Measurements from ENCODE around the gene RBFA. TPM values are rescaled to one million over a fixed set of nuclear protein-coding genes. Genes with fewer than 3 reads are reported as not detected.

The RBFA gene
- total RNA-seq, 2 experiments from 2014 or later = 25.9 to 28.1 TPM

DNA sequence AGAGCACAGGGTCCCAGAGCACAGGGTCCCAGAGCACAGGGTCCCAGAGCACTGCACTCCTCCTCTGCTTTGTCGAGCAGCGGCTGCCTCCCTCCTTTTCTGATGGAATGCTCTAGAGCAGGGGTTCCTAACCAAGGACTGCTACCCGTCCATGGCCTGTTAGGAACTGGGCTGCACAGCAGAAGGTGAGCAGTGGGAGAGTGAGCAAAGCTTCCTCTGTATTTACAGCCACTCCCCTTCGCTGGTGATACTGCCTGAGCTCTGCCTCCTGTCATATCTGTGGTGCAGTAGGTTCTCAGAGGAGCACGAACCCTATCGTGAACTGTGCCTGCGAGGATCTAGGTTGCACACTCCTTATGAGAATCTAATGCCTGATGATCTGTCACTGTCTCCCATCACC, 41.7 kb downstream of the RBFA start:
- no peaks in the 10 kb centered on the region for H3K9me2 ChIP-seq (ENCODE audit: insufficient read depth, low read length)
- no peaks in the 10 kb centered on the region for H3K4me1 ChIP-seq (ENCODE audit: insufficient read depth, low read length, poor library complexity, severe bottlenecking)
- no peak overlapping the region for H2AFZ ChIP-seq (ENCODE audit: low read length)
- no peaks in the 10 kb centered on the region for H3K79me2 ChIP-seq (ENCODE audit: insufficient read depth, low read depth, low read length)
- BruUV-seq (replicated peaks) = no TSS peak
- no peaks in the 10 kb centered on the region for H3K9me3 ChIP-seq (ENCODE audit: low read length)
- no peaks in the 10 kb centered on the region for H3K36me3 ChIP-seq (ENCODE audit: insufficient read depth, low read length)
- H3K4me3 ChIP-seq (ENCODE audit: low read depth, low read length, poor library complexity, severe bottlenecking) = no peak overlapping the region
- H3K4me2 ChIP-seq (ENCODE audit: low read length) = no peak overlapping the region
- no peak for TF ChIP-seq EZH2phosphoT487 (IDR thresholded peaks at IDR 0.05; ENCODE audit: borderline replicate concordance, low read depth, low read length)
- TF ChIP-seq CTCF (conservative IDR thresholded peaks at IDR 0.05; ENCODE audit: low read length) = no peak
- no peak overlapping the region for H3K27ac ChIP-seq (ENCODE audit: low read depth, low read length, poor library complexity, severe bottlenecking)
- no peak for DNase-seq (ENCODE audit: low spot score)
- CTCF ChIA-PET (ENCODE audit: unreplicated experiment) = no interaction called here
- POLR2A ChIA-PET = no interaction called here
- intact Hi-C loops (cut with micrococcal nuclease; ENCODE audit: unreplicated experiment) = no loop called here
- H4K20me1 ChIP-seq (ENCODE audit: insufficient read depth, low read length) = no peaks in the 10 kb centered on the region

GRCh38 chr18:80076379-80076778, 42.1 kb downstream of the RBFA start:
- TF ChIP-seq EZH2phosphoT487 (IDR thresholded peaks at IDR 0.05; ENCODE audit: borderline replicate concordance, low read depth, low read length) (no peak), CTCF (conservative IDR thresholded peaks at IDR 0.05; ENCODE audit: low read length) (no peak)
- no peaks in the 10 kb centered on the region for H3K4me1 ChIP-seq (ENCODE audit: insufficient read depth, low read length, poor library complexity, severe bottlenecking)
- no TSS peak for BruUV-seq (replicated peaks)
- intact Hi-C loops (cut with micrococcal nuclease; ENCODE audit: unreplicated experiment) = no loop called here
- ChIA-PET POLR2A (no interaction called here), CTCF (ENCODE audit: unreplicated experiment) (no interaction called here)
- no peak overlapping the region for H3K4me2 ChIP-seq (ENCODE audit: low read length)
- no peak for DNase-seq (ENCODE audit: low spot score)
- no peaks in the 10 kb centered on the region for H3K9me2 ChIP-seq (ENCODE audit: insufficient read depth, low read length)
- H2AFZ ChIP-seq (ENCODE audit: low read length) = no peak overlapping the region
- no peaks in the 10 kb centered on the region for H3K36me3 ChIP-seq (ENCODE audit: insufficient read depth, low read length)
- H3K9me3 ChIP-seq (ENCODE audit: low read length) = no peaks in the 10 kb centered on the region
- no peaks in the 10 kb centered on the region for H3K79me2 ChIP-seq (ENCODE audit: insufficient read depth, low read depth, low read length)
- no peaks in the 10 kb centered on the region for H4K20me1 ChIP-seq (ENCODE audit: insufficient read depth, low read length)
- H3K27ac ChIP-seq (ENCODE audit: low read depth, low read length, poor library complexity, severe bottlenecking) = no peak overlapping the region
- no peak overlapping the region for H3K4me3 ChIP-seq (ENCODE audit: low read depth, low read length, poor library complexity, severe bottlenecking)

DNA sequence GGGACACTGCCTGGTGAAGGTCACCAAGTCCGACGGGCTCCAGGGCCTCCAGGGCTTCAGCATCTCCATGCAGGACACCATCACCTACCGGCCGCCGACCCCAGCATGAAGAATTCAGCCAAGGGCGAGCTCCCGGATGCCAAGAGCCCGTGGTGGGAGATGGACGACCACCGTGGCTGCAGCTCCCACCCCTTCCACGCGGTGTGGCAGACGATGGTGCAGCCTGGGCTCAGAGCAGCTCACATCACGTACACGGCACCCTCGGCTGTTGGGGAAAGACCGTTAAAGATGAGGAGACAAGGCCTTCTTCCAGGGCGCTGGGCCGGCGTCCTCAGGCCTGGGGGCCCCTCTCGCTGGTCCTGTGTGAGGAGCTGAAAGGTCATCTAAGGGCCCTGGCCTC, 43.6 kb downstream of the RBFA start:
- Histone ChIP-seq H3K79me2 (ENCODE audit: insufficient read depth, low read depth, low read length) (no peaks in the 10 kb centered on the region), H3K27ac (ENCODE audit: low read depth, low read length, poor library complexity, severe bottlenecking) (no peak overlapping the region), H3K9me2 (ENCODE audit: insufficient read depth, low read length) (no peaks in the 10 kb centered on the region), H4K20me1 (ENCODE audit: insufficient read depth, low read length) (no peaks in the 10 kb centered on the region), H2AFZ (ENCODE audit: low read length) (no peak overlapping the region), H3K9me3 (ENCODE audit: low read length) (no peaks in the 10 kb centered on the region), H3K36me3 (ENCODE audit: insufficient read depth, low read length) (no peaks in the 10 kb centered on the region), H3K4me3 (ENCODE audit: low read depth, low read length, poor library complexity, severe bottlenecking) (no peak overlapping the region), H3K4me1 (ENCODE audit: insufficient read depth, low read length, poor library complexity, severe bottlenecking) (no peaks in the 10 kb centered on the region), H3K4me2 (ENCODE audit: low read length) (no peak overlapping the region)
- no TSS peak for BruUV-seq (replicated peaks)
- POLR2A ChIA-PET = no interaction called here
- DNase-seq (ENCODE audit: low spot score) = no peak
- intact Hi-C loops (cut with micrococcal nuclease; ENCODE audit: unreplicated experiment) = no loop called here
- CTCF ChIA-PET (ENCODE audit: unreplicated experiment) = no interaction called here
- TF ChIP-seq EZH2phosphoT487 (IDR thresholded peaks at IDR 0.05; ENCODE audit: borderline replicate concordance, low read depth, low read length) = no peak
- TF ChIP-seq CTCF (conservative IDR thresholded peaks at IDR 0.05; ENCODE audit: low read length) = no peak

Other genes starting within 250 kb of the RBFA start
- not detected in 2 replicates for gene KCNG2, start 236.5 kb upstream of the RBFA start, total RNA-seq (2014; rRNA removed; shearing (Covaris generic))
- not detected in 2 replicates for gene KCNG2, start 236.5 kb upstream of the RBFA start, total RNA-seq (2022)
- 14.5 and 16.5 TPM in 2 replicates for gene SLC66A2, start 82.8 kb upstream of the RBFA start, total RNA-seq (2014; rRNA removed; shearing (Covaris generic))
- 15.1 and 17.9 TPM in 2 replicates for gene SLC66A2, start 82.8 kb upstream of the RBFA start, total RNA-seq (2022)
- not detected in 2 replicates for gene HSBP1L1, start 69.8 kb upstream of the RBFA start, total RNA-seq (2014; rRNA removed; shearing (Covaris generic))
- gene HSBP1L1, start 69.8 kb upstream of the RBFA start, total RNA-seq (2022) = not detected in 2 replicates
- gene TXNL4A, start 45.9 kb upstream of the RBFA start, total RNA-seq (2014; rRNA removed; shearing (Covaris generic)) = 44.7 and 45.9 TPM in 2 replicates
- gene TXNL4A, start 45.9 kb upstream of the RBFA start, total RNA-seq (2022) = 91.4 and 95.0 TPM in 2 replicates
- gene ADNP2, start 74.8 kb downstream of the RBFA start, total RNA-seq (2014; rRNA removed; shearing (Covaris generic)) = 10.2 and 14.0 TPM in 2 replicates
- gene ADNP2, start 74.8 kb downstream of the RBFA start, total RNA-seq (2022) = 14.9 and 16.2 TPM in 2 replicates
- gene PARD6G, start 213.1 kb downstream of the RBFA start, total RNA-seq (2014; rRNA removed; shearing (Covaris generic)) = 0.03 TPM in 1 of 2 replicates, not detected in the other
- gene PARD6G, start 213.1 kb downstream of the RBFA start, total RNA-seq (2022) = not detected in 2 replicates

Data from OCI-LY7 (cell line).